GM12878 (cell line): ENCODE results near the gene YDJC. TPM values are rescaled to one million over a fixed set of nuclear protein-coding genes. Genes with fewer than 3 reads are reported as not detected.

Experiments used
- ASH2L ChIP-seq: fragments of 300-600, 200-600 bp; sonication (generic); IDR thresholded peaks from 2 replicates; pipeline ENCODE4 v1.6.1; 2017; ENCODE audit warnings: low read depth, mild to moderate bottlenecking, borderline replicate concordance
- ATF7 ChIP-seq: fragments of 450-650 bp; IDR thresholded peaks from 2 replicates; pipeline ENCODE4 v1.6.1; 2016; ENCODE audit warnings: low read depth, mild to moderate bottlenecking
- BACH1 ChIP-seq: fragments of 450-650 bp; IDR thresholded peaks from 2 replicates; pipeline ENCODE4 v1.6.1; 2017; ENCODE audit warnings: mild to moderate bottlenecking, borderline replicate concordance
- BCL11A ChIP-seq: IDR thresholded peaks from 2 replicates; pipeline ENCODE4 v1.6.1; 2011; ENCODE audit warnings: low read depth, low read length
- BHLHE40 ChIP-seq, 2 experiments: fragments of 450-650 bp in 1 of 2; IDR thresholded peaks; 2 replicates each; pipeline ENCODE4 v1.6.1; 2011 to 2017; ENCODE audit warnings: low read depth in 2 of 2, borderline replicate concordance in 1 of 2, improper control_type of control experiment in 1 of 2, low read length in 1 of 2, mild to moderate bottlenecking in 1 of 2
- CREB1 ChIP-seq: IDR thresholded peaks from 2 replicates; pipeline ENCODE4 v1.6.1; 2012; ENCODE audit warnings: low read depth, mild to moderate bottlenecking, inconsistent platforms
- EP300 ChIP-seq, 2 experiments: fragments of 150-350 bp in 1 of 2; IDR thresholded peaks; 2 replicates each; pipeline ENCODE4 v1.6.1; 2011 to 2012; ENCODE audit warnings: low read depth in 2 of 2, low read length in 2 of 2, borderline replicate concordance in 1 of 2, improper control_type of control experiment in 1 of 2, inconsistent platforms in 1 of 2; ENCODE audit not compliant: control insufficient read depth in 1 of 2
- IKZF2 ChIP-seq, 2 experiments: fragments of 450-650 bp; IDR thresholded peaks; 2 replicates each; pipeline ENCODE4 v1.6.1; 2017; ENCODE audit warnings: mild to moderate bottlenecking in 2 of 2, moderate library complexity in 2 of 2
- MXI1 ChIP-seq: fragments of 150-350 bp; IDR thresholded peaks from 2 replicates; pipeline ENCODE4 v1.6.1; 2011; ENCODE audit warnings: low read depth, mild to moderate bottlenecking, inconsistent platforms, low read length, improper control_type of control experiment
- POLR2AphosphoS5 ChIP-seq: IDR thresholded peaks from 2 replicates; pipeline ENCODE4 v1.6.1; 2011; ENCODE audit warnings: mild to moderate bottlenecking, low read length, inconsistent platforms
- RUNX3 ChIP-seq: IDR thresholded peaks from 2 replicates; pipeline ENCODE4 v1.6.1; 2012; ENCODE audit warnings: low read length, inconsistent platforms
- SIN3A ChIP-seq: IDR thresholded peaks from 2 replicates; pipeline ENCODE4 v1.6.1; 2012; ENCODE audit warnings: low read depth, low read length, improper control_type of control experiment
- SMAD5 ChIP-seq: IDR thresholded peaks from 2 replicates; pipeline ENCODE4 v1.6.1; 2016; ENCODE audit warnings: antibody characterized with exemption, low read depth
- SPI1 ChIP-seq: IDR thresholded peaks from 2 replicates; pipeline ENCODE4 v1.6.1; 2011; ENCODE audit warnings: low read depth, mild to moderate bottlenecking, low read length, moderate library complexity, borderline replicate concordance; ENCODE audit not compliant: insufficient read depth
- TCF12 ChIP-seq: IDR thresholded peaks from 2 replicates; pipeline ENCODE4 v1.6.1; 2011; ENCODE audit warnings: low read depth, mild to moderate bottlenecking, low read length
- ZSCAN29 ChIP-seq: fragments of 450-650 bp; IDR thresholded peaks from 2 replicates; pipeline ENCODE4 v1.6.1; 2017; ENCODE audit warnings: mild to moderate bottlenecking, moderate library complexity
- polyA plus RNA-seq, 11 experiments: library from polyadenylated mRNA; depleted of rRNA in 4 of 11; unstranded in 6 of 11; stranded (reverse) in 5 of 11; fragments of >200 nt; fragmentation: Nextera tagmentation in 4 of 11; fragmentation: Illumina TruSeq in 1 of 11; extraction: Ambion mirVana in 4 of 11; extraction: Trizol in 1 of 11; gene quantifications; 1 replicate in 1 of 11; 2 replicates in 10 of 11; pipeline versions ENCODE4 v1.2.1 to v1.2.3, GENCODE V29; 2011 to 2016; ENCODE audit warnings: inconsistent platforms in 2 of 11, missing spikeins in 2 of 11, low read depth in 1 of 11
- total RNA-seq, 4 experiments: library from RNA; depleted of rRNA in 3 of 4; stranded (reverse); fragments of >200 nt in 3 of 4; fragmentation: Illumina TruSeq in 1 of 4; extraction: Trizol in 1 of 4; gene quantifications; 2 replicates each; pipeline versions ENCODE4 v1.2.1 to v1.2.3, GENCODE V29; 2013 to 2021
- TF ChIP-seq, protein P1 (sequence below): IDR thresholded peaks from 2 replicates; pipeline ENCODE4 v1.6.1; 2012; ENCODE audit warnings: low read length, inconsistent platforms
- TF ChIP-seq, protein P2 (sequence below): IDR thresholded peaks from 2 replicates; pipeline ENCODE4 v1.6.1; 2011; ENCODE audit warnings: low read depth, mild to moderate bottlenecking, low read length, moderate library complexity, borderline replicate concordance; ENCODE audit errors: extremely low read depth

The YDJC gene
- total and polyA plus RNA-seq, 10 of the 15 experiments (the other 5 are each of a cell fraction or from before 2014, with no cell fraction given), result 1.00 to 77.6 (median 38.4) TPM

DNA sequence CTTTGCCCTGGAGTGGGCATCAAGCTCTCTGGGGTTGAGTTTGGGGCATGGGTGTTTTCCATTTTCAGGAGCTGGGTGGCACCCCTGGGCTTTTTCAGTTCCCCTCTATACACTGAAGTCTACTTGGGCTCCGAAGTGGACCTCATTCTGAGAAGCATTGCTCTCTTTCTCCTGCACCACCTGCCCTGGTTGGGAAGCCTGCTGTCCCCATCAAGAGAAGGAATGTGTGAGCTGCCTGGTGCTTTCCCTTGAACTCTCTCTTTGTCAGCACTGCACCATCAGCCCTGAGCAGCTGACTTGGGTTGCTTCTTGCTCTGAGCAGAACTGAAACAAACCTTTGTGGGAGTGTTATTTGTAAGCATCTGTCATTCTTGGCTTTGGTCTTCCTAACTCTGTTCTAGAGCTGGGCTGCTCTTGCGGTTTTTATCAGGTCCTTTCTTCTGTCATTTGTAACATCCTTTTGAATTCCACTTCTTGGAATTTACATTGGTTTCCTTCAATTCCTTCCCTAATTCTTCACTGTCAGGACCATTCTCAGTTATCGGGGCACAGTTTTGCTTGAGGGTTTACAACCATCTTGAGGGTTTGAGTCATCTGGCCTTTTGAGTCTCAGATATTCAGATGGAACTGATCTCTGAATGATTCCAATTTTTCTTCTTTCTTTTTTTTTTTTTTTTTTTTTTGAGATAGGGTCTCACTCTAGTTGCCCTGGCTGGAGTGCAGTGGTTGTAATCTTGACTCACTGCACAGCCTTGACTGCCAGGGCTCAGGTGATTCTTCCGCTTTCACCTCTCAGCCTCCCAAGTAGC is 41.8 kb downstream of the YDJC start (continued):
- TF ChIP-seq SPI1, result peak; percentile 98
- peak; percentile 49 to 59; a peak in 2 of 4 replicates for TF ChIP-seq BHLHE40 (IDR thresholded peaks at IDR 0.05; ENCODE audit: borderline replicate concordance in 1 of 2, low read depth in 2 of 2, low read length in 1 of 2)
- TF ChIP-seq ZSCAN29, result no peak
- peak in 1 of 2 experiments; percentile 80; a peak in 2 of 4 replicates for TF ChIP-seq EP300 (IDR thresholded peaks at IDR 0.05; ENCODE audit: borderline replicate concordance in 1 of 2, control insufficient read depth in 1 of 2, low read depth in 2 of 2, low read length in 2 of 2)
- 0 out of 2 replicates have a peak, but pooled peaks have one; percentile 45 for TF ChIP-seq SIN3A
- peak; percentile 93 to 95 for TF ChIP-seq IKZF2 (IDR thresholded peaks at IDR 0.05)
- TF ChIP-seq, protein P1, sequence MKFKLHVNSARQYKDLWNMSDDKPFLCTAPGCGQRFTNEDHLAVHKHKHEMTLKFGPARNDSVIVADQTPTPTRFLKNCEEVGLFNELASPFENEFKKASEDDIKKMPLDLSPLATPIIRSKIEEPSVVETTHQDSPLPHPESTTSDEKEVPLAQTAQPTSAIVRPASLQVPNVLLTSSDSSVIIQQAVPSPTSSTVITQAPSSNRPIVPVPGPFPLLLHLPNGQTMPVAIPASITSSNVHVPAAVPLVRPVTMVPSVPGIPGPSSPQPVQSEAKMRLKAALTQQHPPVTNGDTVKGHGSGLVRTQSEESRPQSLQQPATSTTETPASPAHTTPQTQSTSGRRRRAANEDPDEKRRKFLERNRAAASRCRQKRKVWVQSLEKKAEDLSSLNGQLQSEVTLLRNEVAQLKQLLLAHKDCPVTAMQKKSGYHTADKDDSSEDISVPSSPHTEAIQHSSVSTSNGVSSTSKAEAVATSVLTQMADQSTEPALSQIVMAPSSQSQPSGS, result 0 out of 2 replicates have a peak, but pooled peaks have one; percentile 34
- peak; percentile 15; the same call in 1 of the 2 replicates for TF ChIP-seq CREB1
- TF ChIP-seq POLR2AphosphoS5, result no peak
- TF ChIP-seq MXI1, result peak; percentile 55; the same call in 1 of the 2 replicates
- TF ChIP-seq ATF7, result peak; percentile 24; the same call in 1 of the 2 replicates
- TF ChIP-seq ASH2L, result no peak
- no peak for TF ChIP-seq SMAD5
- TF ChIP-seq BCL11A, result peak; percentile 77
- TF ChIP-seq TCF12, result peak; percentile 78; the same call in 1 of the 2 replicates
- TF ChIP-seq, protein P2, sequence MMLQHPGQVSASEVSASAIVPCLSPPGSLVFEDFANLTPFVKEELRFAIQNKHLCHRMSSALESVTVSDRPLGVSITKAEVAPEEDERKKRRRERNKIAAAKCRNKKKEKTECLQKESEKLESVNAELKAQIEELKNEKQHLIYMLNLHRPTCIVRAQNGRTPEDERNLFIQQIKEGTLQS, result no peak
- TF ChIP-seq RUNX3, result peak; percentile 96
- TF ChIP-seq BACH1, result 0 out of 2 replicates have a peak, but pooled peaks have one; percentile 10
